Stimulated activated CD4-positive, alpha-beta T cell treated with anti-CD3 and anti-CD28 coated beads, Interleukin-4, amount 100 ng/mL, for 48 hours (primary cell): ENCODE measurements around the gene TMEM214.
A peak's percentile ranks its signal among the peaks of the same experiment; 100 is the strongest.

Experiments used
- DNase-seq, 2 donors: peaks; one replicate each; pipeline ENCODE4 v3.0.0-alpha.2; 2020; ENCODE audit warnings: low read depth in 2 of 2

TMEM214 gene

GRCh38 chr2:27084297-27085061 lies 51.7 kb downstream of the TMEM214 start:
- DNase-seq: no peak

- no peak for DNase-seq
Observed at GRCh38 chr2:27085062-27085672, 52.4 kb downstream of the TMEM214 start.

DNA sequence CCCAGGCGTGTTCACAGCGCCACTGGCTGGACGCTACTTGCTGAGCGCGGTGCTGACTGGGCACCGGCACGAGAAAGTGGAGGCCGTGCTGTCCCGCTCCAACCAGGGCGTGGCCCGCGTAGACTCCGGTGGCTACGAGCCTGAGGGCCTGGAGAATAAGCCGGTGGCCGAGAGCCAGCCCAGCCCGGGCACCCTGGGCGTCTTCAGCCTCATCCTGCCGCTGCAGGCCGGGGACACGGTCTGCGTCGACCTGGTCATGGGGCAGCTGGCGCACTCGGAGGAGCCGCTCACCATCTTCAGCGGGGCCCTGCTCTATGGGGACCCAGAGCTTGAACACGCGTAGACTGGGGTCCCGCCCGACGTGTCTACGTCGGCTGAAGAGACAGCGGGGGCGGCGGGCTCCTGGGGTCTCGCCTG lies 52.9 kb downstream of the TMEM214 start:
- DNase-seq: peak; percentile 24 to 30

GRCh38 chr2:27086090-27086723 lies 53.4 kb downstream of the TMEM214 start:
- DNase-seq: peak; percentile 93 to 97

GRCh38 chr2:27086724-27087593 lies 54.2 kb downstream of the TMEM214 start, which contains the start of gene KHK:
KHK (plus strand) TSS chr2:27086772; CDS start chr2:27087260, 488 bp downstream.
- DNase-seq: no peak

DNA sequence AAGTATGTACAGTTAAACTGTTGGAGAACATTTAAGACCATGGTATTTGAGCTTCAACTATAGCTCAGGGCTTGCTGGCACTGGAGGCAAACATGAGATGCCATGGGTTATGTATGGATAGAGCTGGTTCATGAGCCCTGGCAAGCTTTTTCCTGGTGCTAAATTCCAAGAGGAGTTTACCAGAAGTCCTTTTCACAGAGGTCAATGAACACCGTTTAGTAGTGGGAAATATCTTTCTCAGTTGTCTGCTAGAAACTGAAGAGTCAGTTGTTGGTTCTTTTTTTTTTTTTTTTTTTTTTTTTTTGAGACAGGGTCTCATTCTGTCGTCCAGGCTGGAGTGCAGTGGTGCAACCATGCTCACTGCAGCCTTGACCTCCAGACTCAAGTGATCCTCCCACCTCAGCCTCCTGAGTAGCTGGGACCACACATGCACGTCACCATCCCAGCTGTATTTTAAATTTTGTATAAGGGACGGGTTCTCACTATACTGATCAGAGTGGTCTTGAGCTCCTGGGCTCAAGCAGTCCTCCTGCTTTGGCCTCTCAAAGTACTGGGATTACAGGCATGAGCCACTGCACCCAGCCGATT lies 55.2 kb downstream of the TMEM214 start:
- no peak for DNase-seq

DNA sequence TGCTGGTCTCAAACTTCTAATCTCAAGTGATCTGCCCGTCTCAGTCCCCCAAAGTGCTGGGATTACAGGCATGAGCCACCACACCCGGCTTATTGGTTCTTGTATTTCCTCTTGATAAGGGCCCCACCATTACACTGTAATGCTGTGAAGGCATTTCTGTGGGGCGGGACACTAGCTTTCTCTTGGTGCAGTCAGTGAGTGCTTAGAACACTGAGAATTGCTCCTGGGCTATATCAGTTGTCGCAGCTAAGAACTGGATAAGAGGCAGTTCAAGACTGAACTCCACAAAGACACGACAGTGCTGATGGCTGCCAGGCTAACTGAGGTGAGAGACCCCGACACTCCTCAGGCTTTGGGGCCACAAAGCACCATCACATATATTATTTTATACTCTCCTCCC lies 55.9 kb downstream of the TMEM214 start:
- no peak for DNase-seq

DNA sequence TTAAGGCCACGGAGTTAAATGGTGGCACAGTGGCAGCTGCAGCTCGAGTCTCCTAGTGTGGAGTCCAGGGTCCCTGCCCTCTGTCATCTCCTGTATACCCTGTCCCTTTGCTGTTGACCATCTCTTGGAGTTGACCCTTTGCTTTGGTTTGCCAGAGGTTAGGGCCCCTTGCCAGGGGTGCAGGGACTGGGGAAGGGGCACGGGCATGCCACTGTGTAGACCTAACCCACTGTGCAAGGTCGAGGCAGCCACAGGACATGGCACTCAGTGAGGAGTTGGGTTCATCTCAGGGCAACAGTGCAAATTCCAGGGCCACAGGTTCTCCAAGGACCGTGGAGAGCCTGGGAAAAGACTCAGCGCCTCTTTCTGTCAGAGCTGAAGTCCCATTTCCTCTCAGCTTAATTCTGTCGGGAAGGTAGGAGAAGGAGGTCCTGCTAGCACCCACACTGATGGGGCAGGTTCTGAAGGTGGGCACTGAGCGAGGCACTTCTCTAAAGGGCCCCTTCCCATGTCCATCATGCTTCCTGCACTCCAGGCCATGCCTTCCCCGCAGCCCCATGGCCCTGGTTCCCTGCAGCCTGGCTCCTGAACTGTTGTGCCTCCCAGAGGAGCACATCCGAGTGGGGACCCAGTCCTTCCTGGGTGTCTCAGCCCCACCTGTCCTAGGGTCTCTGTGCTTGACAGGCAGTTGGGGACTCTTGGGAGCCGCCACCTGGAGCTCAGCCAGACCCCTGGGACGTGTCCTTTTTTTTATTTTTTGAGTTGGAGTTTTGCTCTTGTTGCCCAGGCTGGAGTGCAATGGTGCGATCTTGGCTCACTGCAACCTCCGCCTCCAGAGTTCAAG lies 56.6 kb downstream of the TMEM214 start:
- DNase-seq: no peak
